D721Med (cell line): ENCODE data around the gene PAX2.

Source experiments
- DNase-seq: peaks from one replicate; pipeline ENCODE4 v3.0.0; 2011; ENCODE audit warnings: low spot score; ENCODE audit not compliant: insufficient read length
- FAIRE-seq: peaks from 2 replicates; lab custom pipeline; 2011; peaks lifted over from hg19 to GRCh38; lab: Jason Lieb, UNC
- CTCF ChIP-seq: IDR thresholded peaks from 2 replicates; pipeline ENCODE4 v1.5.1; 2012; ENCODE audit warnings: mild to moderate bottlenecking, control low read depth; ENCODE audit not compliant: insufficient read depth; ENCODE audit errors: missing control alignments

PAX2 gene

GRCh38 chr10:100763043-100763747 lies 17.8 kb downstream of the PAX2 start:
- TF ChIP-seq CTCF: no peak
- FAIRE-seq (no peak), DNase-seq (no peak)

DNA sequence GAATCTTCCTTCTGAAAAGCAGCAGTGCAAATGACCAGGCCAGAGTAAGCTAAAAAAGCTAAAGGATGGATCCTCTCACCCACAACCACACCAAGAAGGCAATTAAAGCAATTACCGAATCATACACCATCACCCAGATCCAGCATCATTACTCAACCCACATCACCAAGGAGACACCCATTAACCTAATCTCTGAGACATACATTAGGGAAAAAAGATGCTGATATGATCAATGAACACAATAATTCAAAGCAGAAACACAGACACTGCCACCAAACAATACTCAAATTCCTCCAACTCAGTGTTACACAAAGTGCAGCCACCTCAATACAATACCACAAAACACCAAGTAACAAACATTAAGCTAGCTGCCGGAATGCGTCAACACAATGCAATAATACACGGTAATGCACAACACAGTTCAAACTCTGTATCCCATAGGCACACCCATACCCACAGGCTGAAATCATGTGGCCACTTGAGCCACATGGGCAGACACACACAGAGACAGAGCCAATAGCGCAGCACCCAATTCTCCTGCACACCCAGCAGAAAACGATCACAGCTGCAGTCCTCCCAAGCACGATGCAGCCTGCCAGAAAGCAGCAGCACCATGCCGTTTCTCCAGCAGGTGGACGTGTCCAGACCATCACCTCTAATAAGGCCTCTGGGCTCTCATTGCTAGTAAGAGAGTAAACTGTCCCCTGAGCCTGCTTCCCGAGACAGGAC lies 21.5 kb downstream of the PAX2 start:
- DNase-seq (no peak), FAIRE-seq (no peak)
- no peak for TF ChIP-seq CTCF

GRCh38 chr10:100767422-100767775 lies 22.0 kb downstream of the PAX2 start:
- DNase-seq: no peak
- no peak for FAIRE-seq
- no peak for TF ChIP-seq CTCF

DNA sequence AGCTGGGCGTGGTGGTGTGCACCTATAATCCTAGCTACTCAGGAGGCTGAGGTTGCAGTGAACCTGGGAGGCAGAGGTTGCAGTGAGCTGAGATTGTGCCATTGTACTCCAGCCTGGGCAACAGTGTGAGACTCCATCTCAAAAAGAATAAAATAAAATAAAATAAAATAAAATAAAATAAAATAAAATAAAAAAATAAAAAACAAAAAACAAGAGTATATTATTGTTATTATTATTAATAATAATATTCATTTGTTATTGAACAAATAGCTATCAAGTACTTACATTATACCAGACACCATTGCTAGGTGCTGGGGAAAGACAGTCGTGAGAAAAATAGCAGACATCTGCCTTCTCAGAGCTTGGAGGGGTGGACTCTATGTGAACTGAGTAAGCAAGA lies 24.1 kb downstream of the PAX2 start:
- TF ChIP-seq CTCF: no peak
- FAIRE-seq (no peak), DNase-seq (no peak)

- FAIRE-seq: no peak
- DNase-seq: no peak
- no peak for TF ChIP-seq CTCF
These were observed 28.3 kb downstream of the PAX2 start for GRCh38 chr10:100773646-100774045.

- no peak for FAIRE-seq
- no peak for DNase-seq
- TF ChIP-seq CTCF: no peak
These were observed 28.8 kb downstream of the PAX2 start for GRCh38 chr10:100774223-100774622.

DNA sequence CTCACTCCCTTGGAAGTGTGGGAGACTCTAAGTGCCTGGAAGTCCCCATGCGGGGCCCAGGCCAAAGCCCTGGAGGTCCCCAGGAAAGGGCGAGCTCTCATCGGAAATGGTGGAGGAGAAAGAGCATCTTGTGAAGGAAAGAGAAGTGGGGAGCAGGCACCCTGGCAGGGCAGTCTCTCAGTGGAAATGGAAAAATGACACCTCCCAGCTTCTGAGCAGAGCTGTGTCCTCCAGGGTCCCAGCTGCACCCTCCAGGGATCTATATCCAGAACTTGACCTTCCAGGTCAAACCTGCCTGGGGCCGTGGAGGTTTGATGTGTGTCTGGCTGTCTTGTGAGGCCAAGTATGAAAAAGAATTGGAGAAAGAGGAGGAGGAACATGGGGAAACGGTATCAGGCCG lies 29.5 kb downstream of the PAX2 start:
- no peak for FAIRE-seq
- DNase-seq: no peak
- no peak for TF ChIP-seq CTCF
